Adrenal gland (tissue), 5 donors: ENCODE data around the gene ANO6.

ENCODE experiments used
- CTCF ChIP-seq, 6 experiments: fragments of 450-650 bp in 4 of 6; fragments of 200-600 bp in 2 of 6; sonication (generic) in 1 of 6; IDR thresholded peaks; 1 replicate in 5 of 6; 2 replicates in 1 of 6; pipeline versions ENCODE4 v1.5.1 to v1.8.0; 2016 to 2021; ENCODE audit warnings: antibody characterized with exemption in 6 of 6, mild to moderate bottlenecking in 2 of 6, moderate library complexity in 1 of 6
- POLR2A ChIP-seq, 2 donors: fragments of 450-650 bp; IDR thresholded peaks; one replicate each; pipeline ENCODE4 v1.6.1; 2017; ENCODE audit warnings: antibody characterized with exemption in 2 of 2, mild to moderate bottlenecking in 2 of 2, moderate library complexity in 1 of 2
- donor health status: DM: no; HTN: no; CAD: no.

DNA sequence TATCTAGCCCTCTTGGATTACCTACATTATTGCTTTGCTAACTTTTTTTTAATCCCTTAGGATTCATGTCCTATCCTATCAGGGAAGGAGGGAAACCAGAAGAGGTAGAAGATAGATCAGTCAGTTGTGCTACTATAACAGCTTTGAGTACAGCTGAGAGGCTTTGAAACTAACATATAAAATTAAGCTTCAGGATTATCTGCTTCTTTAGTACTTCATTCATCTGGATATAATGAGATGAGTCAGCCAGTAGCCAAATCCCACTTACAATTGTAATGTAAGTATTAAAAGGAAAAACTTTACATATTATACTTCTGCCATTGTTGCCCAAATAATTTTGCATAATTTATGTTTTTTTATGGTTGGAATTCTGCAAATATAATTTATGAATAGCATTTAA, 33.4 kb upstream of the ANO6 start:
- TF ChIP-seq POLR2A (IDR thresholded peaks at IDR 0.05) (no peak), CTCF (IDR thresholded peaks at IDR 0.05) (no peak)
